BJ (cell line): Measurements from ENCODE around the gene ZNF438. TPM values are rescaled to one million over a fixed set of nuclear protein-coding genes. Genes with fewer than 3 reads are reported as not detected.

Source experiments
- CTCF ChIA-PET: fragments of 350-600 bp; formaldehyde crosslinking; extraction: SDS; loops from one replicate; lab custom pipeline; 2021; ENCODE audit warnings: antibody characterized with exemption, inconsistent platforms; lab: Yijun Ruan, JAX
- POLR2A ChIA-PET: fragments of 300-600 bp; sonication (Branson Sonifier 250); formaldehyde crosslinking; extraction: SDS; loops from one replicate; lab custom pipeline; 2021; ENCODE audit warnings: antibody characterized with exemption; lab: Charles Lee
- DNase-seq: peaks from one replicate; pipeline ENCODE4 v3.0.0-alpha.2; 2011; ENCODE audit warnings: low read depth
- H3K27me3 ChIP-seq: 2 replicates; pipeline ENCODE4 v1.6.0; 2011; ENCODE audit warnings: low read length; ENCODE audit not compliant: control insufficient read depth, insufficient read depth
- H3K36me3 ChIP-seq: 2 replicates; pipeline ENCODE4 v1.5.1; 2011; ENCODE audit warnings: low read length; ENCODE audit not compliant: control insufficient read depth, insufficient read depth
- H3K4me3 ChIP-seq: 2 replicates; pipeline ENCODE4 v1.5.1; 2011; ENCODE audit warnings: low read depth, mild to moderate bottlenecking, control low read depth, low read length
- CTCF ChIP-seq: IDR thresholded peaks from 2 replicates; pipeline ENCODE4 v1.5.1; 2011; ENCODE audit warnings: low read depth, mild to moderate bottlenecking, control low read depth, inconsistent platforms, low read length, moderate library complexity; ENCODE audit not compliant: insufficient read depth
- polyA plus RNA-seq: library from polyadenylated mRNA; depleted of rRNA; stranded (reverse); fragments of >200 nt; gene quantifications from 2 replicates; pipeline ENCODE4 v1.2.3, GENCODE V29; 2011

The ZNF438 gene
- polyA plus RNA-seq, 1 experiment, result 3.7 TPM

GRCh38 chr10:30847199-30847598 is 184.5 kb downstream of the ZNF438 start:
- no peak for DNase-seq
- Histone ChIP-seq H3K4me3 (no peak overlapping the region), H3K36me3 (no peaks in the 10 kb centered on the region; the same call in 1 of the 2 replicates), H3K27me3 (no peaks in the 10 kb centered on the region)
- TF ChIP-seq CTCF, result no peak
- POLR2A ChIA-PET, result no interaction called here
- CTCF ChIA-PET, result interaction anchor here (1.2 kb wide), 1 partner anchor 186 kb away, joined by 4 read pairs; no protein-coding TSS in a partner anchor

GRCh38 chr10:30846710-30847109 is 185.0 kb downstream of the ZNF438 start:
- no peak overlapping the region for H3K4me3 ChIP-seq
- ChIA-PET CTCF (interaction anchor here (1.2 kb wide), 1 partner anchor 186 kb away, joined by 4 read pairs; no protein-coding TSS in a partner anchor), POLR2A (no interaction called here)
- no peak for DNase-seq
- TF ChIP-seq CTCF, result no peak
- H3K27me3 ChIP-seq, result no peaks in the 10 kb centered on the region
- no peaks in the 10 kb centered on the region; the same call in 1 of the 2 replicates for H3K36me3 ChIP-seq

- ChIA-PET CTCF (no interaction called here), POLR2A (no interaction called here)
- DNase-seq, result no peak
- no peak overlapping the region for H3K4me3 ChIP-seq
- no peaks in the 10 kb centered on the region for H3K36me3 ChIP-seq
- no peaks in the 10 kb centered on the region for H3K27me3 ChIP-seq
- TF ChIP-seq CTCF, result no peak
Measured at GRCh38 chr10:30842894-30843293, 188.8 kb downstream of the ZNF438 start.

- Histone ChIP-seq H3K36me3 (no peaks in the 10 kb centered on the region), H3K4me3 (no peak overlapping the region), H3K27me3 (no peaks in the 10 kb centered on the region)
- ChIA-PET POLR2A (no interaction called here), CTCF (interaction anchor here (1.0 kb wide), 1 partner anchor 25 kb away, joined by 3 read pairs; no protein-coding TSS in a partner anchor)
- DNase-seq, result no peak
- TF ChIP-seq CTCF, result no peak
Measured at GRCh38 chr10:30842185-30842584, 189.5 kb downstream of the ZNF438 start.

GRCh38 chr10:30840395-30841050 is 191.1 kb downstream of the ZNF438 start:
- Histone ChIP-seq H3K27me3 (no peaks in the 10 kb centered on the region), H3K36me3 (no peaks in the 10 kb centered on the region), H3K4me3 (no peak overlapping the region)
- TF ChIP-seq CTCF, result no peak
- no peak for DNase-seq
- ChIA-PET POLR2A (no interaction called here), CTCF (no interaction called here)
